Fibroblast of lung (primary cell): ENCODE results near the gene ZNF322. TPM values are rescaled to one million over a fixed set of nuclear protein-coding genes. Genes with fewer than 3 reads are reported as not detected.

Experiments
- DNase-seq, 2 donors: peaks; one replicate each; pipeline versions ENCODE4 v3.0.0 to v3.0.0-alpha.2; 2010; ENCODE audit warnings: low read depth in 2 of 2
- H2AFZ ChIP-seq: 2 replicates; pipeline ENCODE4 v1.5.1; 2012; ENCODE audit warnings: low read length, control low read depth, inconsistent platforms
- H3K27ac ChIP-seq: 2 replicates; pipeline ENCODE4 v1.5.1; 2011; ENCODE audit warnings: low read length, control low read depth; ENCODE audit not compliant: insufficient read depth
- H3K27me3 ChIP-seq: 2 replicates; pipeline ENCODE4 v1.5.1; 2011; ENCODE audit warnings: mild to moderate bottlenecking, low read length; ENCODE audit not compliant: control insufficient read depth, insufficient read depth
- H3K36me3 ChIP-seq: 2 replicates; pipeline ENCODE4 v1.5.1; 2011; ENCODE audit warnings: low read length; ENCODE audit not compliant: control insufficient read depth, insufficient read depth
- H3K4me1 ChIP-seq: 2 replicates; pipeline ENCODE4 v1.5.1; 2011; ENCODE audit warnings: low read length; ENCODE audit not compliant: control insufficient read depth, insufficient read depth; ENCODE audit errors: extremely low read depth
- H3K4me2 ChIP-seq: 2 replicates; pipeline ENCODE4 v1.5.1; 2011; ENCODE audit warnings: low read length, control low read depth; ENCODE audit not compliant: insufficient read depth; ENCODE audit errors: extremely low read depth
- H3K4me3 ChIP-seq, 4 experiments: fragments of 200-600 bp in 1 of 4; sonication (generic) in 1 of 4; replicated peaks in 1 of 4; 2 replicates each; pipeline ENCODE4 v1.5.1; 2011 to 2016; ENCODE audit warnings: low read length in 4 of 4, low read depth in 3 of 4, mild to moderate bottlenecking in 3 of 4, control low read depth in 2 of 4, inconsistent platforms in 1 of 4, mixed read lengths in 1 of 4; ENCODE audit not compliant: insufficient read depth in 1 of 4; ENCODE audit errors: control extremely low read depth in 1 of 4
- H3K79me2 ChIP-seq: 2 replicates; pipeline ENCODE4 v1.5.1; 2012; ENCODE audit warnings: mild to moderate bottlenecking, low read length, inconsistent platforms; ENCODE audit not compliant: control insufficient read depth, insufficient read depth
- H3K9ac ChIP-seq: 2 replicates; pipeline ENCODE4 v1.5.1; 2011; ENCODE audit warnings: mild to moderate bottlenecking, low read length, control low read depth; ENCODE audit not compliant: insufficient read depth
- H3K9me3 ChIP-seq: 2 replicates; pipeline ENCODE4 v1.5.1; 2012; ENCODE audit warnings: low read depth, low read length; ENCODE audit not compliant: control insufficient read depth, insufficient read depth
- H4K20me1 ChIP-seq: 2 replicates; pipeline ENCODE4 v1.5.1; 2011; ENCODE audit warnings: low read length; ENCODE audit not compliant: control insufficient read depth, insufficient read depth; ENCODE audit errors: extremely low read depth
- CTCF ChIP-seq, 2 donors: IDR thresholded peaks in 1 of 2; conservative IDR thresholded peaks in 1 of 2; 1 replicate in 1 of 2; 2 replicates in 1 of 2; pipeline ENCODE4 v1.5.1; 2011 to 2012; ENCODE audit warnings: low read length in 2 of 2, control low read depth in 1 of 2, inconsistent platforms in 1 of 2, low read depth in 1 of 2, mild to moderate bottlenecking in 1 of 2
- EZH2 ChIP-seq: IDR thresholded peaks from 2 replicates; pipeline ENCODE4 v1.5.1; 2012; ENCODE audit warnings: low read length, control low read depth, mild to moderate bottlenecking; ENCODE audit errors: missing control alignments
- polyA plus RNA-seq, 2 donors: library from polyadenylated mRNA; depleted of rRNA in 1 of 2; stranded (reverse) in 1 of 2; unstranded in 1 of 2; fragments of >200 nt; gene quantifications; 2 replicates each; pipeline ENCODE4 v1.2.1, GENCODE V29; 2011 to 2012; ENCODE audit warnings: missing spikeins in 1 of 2
- total RNA-seq: library from RNA; depleted of rRNA; stranded (reverse); fragments of >200 nt; gene quantifications from 2 replicates; pipeline ENCODE4 v1.2.1, GENCODE V29; 2014

The ZNF322 gene
- total and polyA plus RNA-seq, 2 donors (not counting 1 experiment from before 2014, with no cell fraction given): 13.3 to 17.3 TPM

- Histone ChIP-seq H3K4me2 (no peak overlapping the region), H2AFZ (no peak overlapping the region), H3K79me2 (no peaks in the 10 kb centered on the region), H3K27ac (no peak overlapping the region), H3K4me3 (no peak overlapping the region), H3K9ac (no peak overlapping the region), H3K4me1 (no peaks in the 10 kb centered on the region), H3K36me3 (peaks cover 1% of the 10 kb centered on the region), H3K27me3 (no peaks in the 10 kb centered on the region), H4K20me1 (no peaks in the 10 kb centered on the region), H3K9me3 (no peaks in the 10 kb centered on the region)
- TF ChIP-seq EZH2: no peak
- TF ChIP-seq CTCF (conservative IDR thresholded peaks at IDR 0.05 in 1 of 2, IDR thresholded peaks at IDR 0.05 in 1 of 2; ENCODE audit: low read depth in 1 of 2, low read length in 2 of 2): no peak
- no peak for DNase-seq
These were observed 8.3 kb downstream of the ZNF322 start for GRCh38 chr6:26651133-26651781.

GRCh38 chr6:26646074-26646473, 13.5 kb downstream of the ZNF322 start:
- Histone ChIP-seq H3K27me3 (no peaks in the 10 kb centered on the region), H3K4me3 (no peak overlapping the region), H3K4me2 (no peak overlapping the region), H3K27ac (no peak overlapping the region), H3K9me3 (peaks cover 5% of the 10 kb centered on the region), H3K36me3 (peaks cover 5% of the 10 kb centered on the region), H3K4me1 (no peaks in the 10 kb centered on the region), H4K20me1 (no peaks in the 10 kb centered on the region), H3K79me2 (peaks cover 3% of the 10 kb centered on the region), H2AFZ (no peak overlapping the region), H3K9ac (no peak overlapping the region)
- TF ChIP-seq CTCF (conservative IDR thresholded peaks at IDR 0.05 in 1 of 2, IDR thresholded peaks at IDR 0.05 in 1 of 2; ENCODE audit: low read depth in 1 of 2, low read length in 2 of 2): no peak
- no peak for TF ChIP-seq EZH2
- DNase-seq: no peak

GRCh38 chr6:26640806-26641205, 18.7 kb downstream of the ZNF322 start:
- Histone ChIP-seq H3K27ac (no peak overlapping the region), H3K36me3 (peaks cover 5% of the 10 kb centered on the region), H3K4me1 (no peaks in the 10 kb centered on the region), H3K4me2 (no peak overlapping the region), H3K9ac (no peak overlapping the region), H3K4me3 (no peak overlapping the region), H3K27me3 (no peaks in the 10 kb centered on the region), H3K79me2 (peaks cover 3% of the 10 kb centered on the region), H2AFZ (no peak overlapping the region), H4K20me1 (no peaks in the 10 kb centered on the region), H3K9me3 (peaks cover 8% of the 10 kb centered on the region)
- DNase-seq: no peak
- TF ChIP-seq EZH2: no peak
- no peak for TF ChIP-seq CTCF (conservative IDR thresholded peaks at IDR 0.05 in 1 of 2, IDR thresholded peaks at IDR 0.05 in 1 of 2; ENCODE audit: low read depth in 1 of 2, low read length in 2 of 2)
